ENCODE results near the gene SLC2A6.
A peak's percentile ranks its signal among the peaks of the same experiment; 100 is the strongest.
"Not testable (repeated sequence)": the region's sequence is repeated elsewhere in the genome, so short reads cannot be mapped to it uniquely, and the experiment has no call there.

SLC2A6 gene

DNA sequence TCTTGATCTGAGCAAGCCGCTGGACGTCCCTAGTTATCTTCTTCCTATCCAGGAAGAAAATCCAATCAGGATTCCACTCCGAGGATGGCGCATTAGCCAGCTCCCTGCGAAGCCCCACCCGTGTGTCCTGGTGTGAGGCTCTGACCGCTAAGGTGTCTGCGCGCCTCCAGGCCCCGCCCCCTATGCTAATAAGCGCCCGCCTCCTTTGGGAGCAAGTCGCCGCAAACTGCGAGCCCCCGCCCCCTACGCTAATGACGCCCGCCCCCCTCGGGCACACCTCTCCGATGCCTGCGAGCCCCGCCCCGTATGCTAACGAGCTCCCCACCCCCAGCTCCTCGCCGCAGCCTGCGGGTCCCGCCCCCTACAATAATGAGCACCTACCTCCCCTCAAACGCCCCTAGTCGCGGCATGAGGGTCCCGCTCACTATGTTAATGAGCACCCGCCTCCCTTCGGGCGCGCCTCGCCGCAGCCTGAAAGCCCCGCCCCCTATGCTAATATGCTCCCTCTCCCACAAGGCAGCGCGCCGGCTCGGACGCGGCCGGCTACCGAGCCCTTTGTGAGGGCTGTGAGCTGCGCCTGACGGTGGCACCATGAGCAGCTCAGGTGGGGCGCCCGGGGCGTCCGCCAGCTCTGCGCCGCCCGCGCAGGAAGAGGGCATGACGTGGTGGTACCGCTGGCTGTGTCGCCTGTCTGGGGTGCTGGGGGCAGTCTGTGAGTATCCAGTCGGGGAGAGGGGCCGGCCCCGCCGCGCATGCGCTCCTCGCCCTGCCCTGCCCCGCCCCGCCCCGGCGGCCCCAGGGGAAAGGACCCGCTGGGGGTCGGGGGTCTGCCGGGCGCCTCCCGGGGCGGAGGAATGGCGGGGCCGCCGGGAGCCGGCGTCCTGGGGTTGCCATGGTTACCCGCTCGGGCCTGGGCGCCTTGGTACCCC is 19.2 kb downstream of the SLC2A6 start, which contains the start of gene CACFD1:
Gene CACFD1 (plus strand): TSS at position 503 of the 929 bp plus-strand sequence. CDS start 89 bp downstream, at position 592.
- CTCF ChIA-PET: interaction anchor here (0.7 to 2.1 kb wide), 2 partner anchors 26 to 248 kb away, joined by 4 to 9 read pairs; no protein-coding TSS in a partner anchor
- peak within 1 kb of the TSS; percentile 82 for H3K4me3 Mint-ChIP-seq

DNA sequence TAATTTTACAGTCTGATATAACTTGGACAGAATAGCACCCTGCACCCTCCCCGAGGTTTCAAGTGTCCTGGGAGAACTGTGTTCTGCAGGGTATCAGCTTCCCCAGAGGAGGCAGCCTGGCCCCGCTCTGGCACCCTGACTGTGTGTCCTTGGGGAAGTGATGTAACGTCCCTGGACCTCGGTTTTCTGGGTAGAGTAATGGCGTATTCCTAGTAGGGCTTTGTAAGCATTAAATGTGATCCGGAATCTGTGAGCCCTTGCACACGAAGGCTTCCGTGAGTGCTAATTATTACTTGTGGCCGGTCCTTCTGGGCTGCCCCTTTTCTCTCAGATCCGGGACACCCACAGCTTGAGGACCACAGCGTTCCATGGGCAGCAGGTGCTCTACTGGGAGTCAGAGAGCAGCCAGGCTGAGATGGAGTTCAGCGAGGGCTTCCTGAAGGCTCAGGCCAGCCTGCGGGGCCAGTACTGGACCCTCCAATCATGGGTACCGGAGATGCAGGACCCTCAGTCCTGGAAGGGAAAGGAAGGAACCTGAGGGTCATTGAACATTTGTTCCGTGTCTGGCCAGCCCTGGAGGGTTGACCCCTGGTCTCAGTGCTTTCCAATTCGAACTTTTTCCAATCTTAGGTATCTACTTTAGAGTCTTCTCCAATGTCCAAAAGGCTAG is 20.1 kb downstream of the SLC2A6 start:
- H3K4me3 Mint-ChIP-seq: peak overlapping the region; percentile 82
- no peak for DNase-seq
- H3K27me3 Mint-ChIP-seq: peaks cover 70% of the 10 kb centered on the region
- H3K9me3 Mint-ChIP-seq: no peaks in the 10 kb centered on the region
- peaks cover 10% of the 10 kb centered on the region for H3K4me1 Mint-ChIP-seq
- CTCF ChIA-PET: interaction anchor here (0.6 to 2.1 kb wide), 2 partner anchors 27 to 273 kb away, joined by 4 to 9 read pairs; no protein-coding TSS in a partner anchor
- H3K27ac Mint-ChIP-seq: no peak overlapping the region
- H3K36me3 Mint-ChIP-seq: no peaks in the 10 kb centered on the region

More for the DNA sequence above, 19.2 kb downstream of the SLC2A6 start, which contains the start of gene CACFD1:
- no peaks in the 10 kb centered on the region for H3K9me3 Mint-ChIP-seq
- DNase-seq: peak; percentile 96
- peak within 1 kb of the TSS; percentile 76 for H3K27ac Mint-ChIP-seq
- H3K27me3 Mint-ChIP-seq: peaks cover 69% of the 10 kb centered on the region
- H3K4me1 Mint-ChIP-seq: peaks cover 10% of the 10 kb centered on the region
- H3K36me3 Mint-ChIP-seq: no peaks in the 10 kb centered on the region

DNA sequence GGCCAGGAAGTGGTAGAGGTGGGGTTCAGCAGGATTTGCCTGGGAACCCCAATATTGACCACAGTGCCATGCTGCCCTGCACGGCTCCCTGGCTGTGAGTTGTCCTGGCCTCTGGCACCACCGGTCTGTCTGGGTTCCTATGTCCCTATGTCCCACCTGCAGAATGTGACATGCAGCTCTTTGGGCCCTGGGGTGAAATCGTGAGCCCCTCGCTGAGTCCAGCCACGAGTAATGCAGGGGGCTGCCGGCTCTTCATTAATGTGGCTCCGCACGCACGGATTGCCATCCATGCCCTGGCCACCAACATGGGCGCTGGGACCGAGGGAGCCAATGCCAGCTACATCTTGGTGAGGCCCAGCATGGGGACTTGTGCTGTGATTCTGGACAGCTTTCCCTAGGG is 21.2 kb downstream of the SLC2A6 start:
- H3K27ac Mint-ChIP-seq: no peak overlapping the region
- no peaks in the 10 kb centered on the region for H3K9me3 Mint-ChIP-seq
- CTCF ChIA-PET: interaction anchor here (0.6 kb wide), 1 partner anchor 272 kb away, joined by 4 read pairs; no protein-coding TSS in a partner anchor
- peaks cover 10% of the 10 kb centered on the region for H3K4me1 Mint-ChIP-seq
- no peak overlapping the region for H3K4me3 Mint-ChIP-seq
- peaks cover 64% of the 10 kb centered on the region for H3K27me3 Mint-ChIP-seq
- H3K36me3 Mint-ChIP-seq: no peaks in the 10 kb centered on the region
- DNase-seq: no peak

DNA sequence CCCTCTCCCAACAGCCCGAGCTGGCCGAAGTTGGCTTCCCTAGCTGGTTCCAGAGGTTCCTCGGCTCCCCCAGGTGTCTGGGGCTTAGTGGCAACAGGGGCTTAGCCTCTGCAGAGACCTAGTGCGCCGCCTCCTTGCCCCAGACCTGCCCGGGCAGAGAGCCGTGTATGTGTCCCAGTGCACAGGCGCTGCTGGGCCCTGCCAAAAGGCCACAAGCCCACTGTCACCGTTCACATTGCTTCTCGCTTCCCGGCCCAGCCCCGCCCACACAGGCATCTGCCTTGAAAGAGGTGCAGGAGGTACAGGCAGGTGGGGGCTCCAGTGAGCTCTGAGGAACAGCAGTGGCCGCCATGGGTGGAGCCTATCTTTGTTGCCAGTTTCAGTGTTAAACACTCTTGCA is 21.7 kb downstream of the SLC2A6 start:
- Mint-ChIP-seq H3K9me3 (no peaks in the 10 kb centered on the region), H3K4me1 (peaks cover 10% of the 10 kb centered on the region), H3K36me3 (no peaks in the 10 kb centered on the region), H3K4me3 (no peak overlapping the region), H3K27ac (no peak overlapping the region), H3K27me3 (peaks cover 63% of the 10 kb centered on the region)
- no peak for DNase-seq
- CTCF ChIA-PET: interaction anchor here (1.3 kb wide), 1 partner anchor 15 kb away, joined by 3 read pairs; no protein-coding TSS in a partner anchor

DNA sequence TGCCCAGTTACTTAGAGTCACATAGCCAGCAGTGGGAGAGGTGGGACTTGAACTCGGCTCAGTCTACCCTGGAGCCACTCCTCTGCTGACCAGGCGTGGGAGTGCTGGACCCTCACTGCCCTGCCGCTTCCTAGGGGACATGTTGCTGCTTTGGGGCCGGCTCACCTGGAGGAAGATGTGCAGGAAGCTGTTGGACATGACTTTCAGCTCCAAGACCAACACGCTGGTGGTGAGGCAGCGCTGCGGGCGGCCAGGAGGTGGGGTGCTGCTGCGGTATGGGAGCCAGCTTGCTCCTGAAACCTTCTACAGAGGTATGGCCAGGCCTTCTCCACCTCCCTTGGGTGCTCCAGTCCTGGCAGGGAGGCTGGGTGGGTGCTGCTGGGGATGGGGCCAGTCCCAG is 22.5 kb downstream of the SLC2A6 start:
- DNase-seq: no peak
- Mint-ChIP-seq H3K9me3 (no peaks in the 10 kb centered on the region), H3K27me3 (peaks cover 55% of the 10 kb centered on the region), H3K27ac (no peak overlapping the region), H3K4me3 (no peak overlapping the region), H3K4me1 (peaks cover 10% of the 10 kb centered on the region), H3K36me3 (no peaks in the 10 kb centered on the region)
- CTCF ChIA-PET: interaction anchor here (1.3 to 1.4 kb wide), 2 partner anchors 14 to 29 kb away, joined by 3 read pairs; no protein-coding TSS in a partner anchor

DNA sequence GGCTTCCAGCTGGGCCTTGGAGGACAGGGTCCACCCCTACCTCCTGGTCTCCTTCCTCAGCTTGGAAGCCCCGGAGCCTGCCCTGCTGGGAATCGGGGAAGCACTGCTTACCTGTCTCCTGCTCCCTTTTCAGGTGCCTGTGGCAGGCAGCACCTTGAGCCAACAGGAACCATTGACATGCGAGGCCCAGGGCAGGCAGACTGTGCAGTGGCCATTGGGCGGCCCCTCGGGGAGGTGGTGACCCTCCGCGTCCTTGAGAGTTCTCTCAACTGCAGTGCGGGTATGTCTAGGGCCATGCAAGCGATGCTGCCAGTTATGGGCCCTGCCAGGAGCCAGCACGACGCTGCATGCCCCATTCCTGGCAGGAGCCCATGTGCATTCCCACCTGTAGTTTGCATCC is 23.0 kb downstream of the SLC2A6 start:
- DNase-seq: no peak

DNA sequence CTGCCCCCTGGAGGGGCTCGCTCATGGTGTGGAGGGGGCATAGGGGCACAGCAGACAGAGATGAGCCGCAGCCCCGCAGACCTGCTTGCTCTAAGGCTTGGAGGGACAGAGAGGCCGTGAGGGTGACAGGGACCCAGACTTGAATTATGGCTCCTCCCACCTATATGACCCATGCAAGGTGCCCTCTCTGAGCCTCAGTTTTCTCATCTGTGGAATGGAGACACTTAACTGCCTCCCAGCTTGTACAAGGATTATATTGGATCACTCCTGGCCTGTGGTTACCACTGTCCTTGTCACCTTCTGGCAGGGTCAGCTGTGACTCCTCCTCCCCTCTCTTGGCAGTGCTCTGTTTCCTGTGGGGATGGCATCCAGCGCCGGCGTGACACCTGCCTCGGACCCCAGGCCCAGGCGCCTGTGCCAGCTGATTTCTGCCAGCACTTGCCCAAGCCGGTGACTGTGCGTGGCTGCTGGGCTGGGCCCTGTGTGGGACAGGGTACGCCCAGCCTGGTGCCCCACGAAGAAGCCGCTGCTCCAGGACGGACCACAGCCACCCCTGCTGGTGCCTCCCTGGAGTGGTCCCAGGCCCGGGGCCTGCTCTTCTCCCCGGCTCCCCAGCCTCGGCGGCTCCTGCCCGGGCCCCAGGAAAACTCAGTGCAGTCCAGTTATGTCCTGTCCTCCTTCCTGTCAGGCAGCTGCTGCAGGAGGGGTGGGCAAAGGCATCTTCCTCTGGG is 23.8 kb downstream of the SLC2A6 start:
- CTCF ChIA-PET: interaction anchor here (1.4 kb wide), 1 partner anchor 30 kb away, joined by 3 read pairs; no protein-coding TSS in a partner anchor
- H3K9me3 Mint-ChIP-seq: no peaks in the 10 kb centered on the region
- no peak overlapping the region for H3K27ac Mint-ChIP-seq
- H3K27me3 Mint-ChIP-seq: peaks cover 44% of the 10 kb centered on the region
- H3K4me1 Mint-ChIP-seq: peaks cover 6% of the 10 kb centered on the region
- H3K4me3 Mint-ChIP-seq: no peak overlapping the region
- no peak for DNase-seq
- no peaks in the 10 kb centered on the region for H3K36me3 Mint-ChIP-seq

More for the DNA sequence above, 23.0 kb downstream of the SLC2A6 start:
- CTCF ChIA-PET: interaction anchor here (1.3 to 1.4 kb wide), 2 partner anchors 14 to 29 kb away, joined by 3 read pairs; no protein-coding TSS in a partner anchor
- H3K27me3 Mint-ChIP-seq: peaks cover 50% of the 10 kb centered on the region
- no peaks in the 10 kb centered on the region for H3K36me3 Mint-ChIP-seq
- H3K4me1 Mint-ChIP-seq: peaks cover 10% of the 10 kb centered on the region
- H3K4me3 Mint-ChIP-seq: no peak overlapping the region
- no peak overlapping the region for H3K27ac Mint-ChIP-seq
- no peaks in the 10 kb centered on the region for H3K9me3 Mint-ChIP-seq

DNA sequence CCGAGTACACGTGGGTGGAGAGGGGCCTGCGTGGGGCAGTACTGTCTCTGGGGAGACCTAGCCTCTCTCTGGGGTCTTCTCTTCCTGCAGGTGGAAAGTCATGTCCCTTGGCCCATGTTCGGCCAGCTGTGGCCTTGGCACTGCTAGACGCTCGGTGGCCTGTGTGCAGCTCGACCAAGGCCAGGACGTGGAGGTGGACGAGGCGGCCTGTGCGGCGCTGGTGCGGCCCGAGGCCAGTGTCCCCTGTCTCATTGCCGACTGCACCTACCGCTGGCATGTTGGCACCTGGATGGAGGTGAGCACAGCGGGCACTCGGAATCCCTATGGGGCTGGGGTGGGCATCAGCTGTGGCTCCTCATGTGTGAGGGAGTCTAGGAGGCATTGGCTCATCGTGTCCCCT is 24.6 kb downstream of the SLC2A6 start:
- no peaks in the 10 kb centered on the region for H3K9me3 Mint-ChIP-seq
- H3K27ac Mint-ChIP-seq: no peak overlapping the region
- H3K4me3 Mint-ChIP-seq: no peak overlapping the region
- H3K27me3 Mint-ChIP-seq: peaks cover 36% of the 10 kb centered on the region
- no peaks in the 10 kb centered on the region for H3K36me3 Mint-ChIP-seq
- DNase-seq: no peak
- CTCF ChIA-PET: no interaction called here
- peaks cover 2% of the 10 kb centered on the region for H3K4me1 Mint-ChIP-seq

DNA sequence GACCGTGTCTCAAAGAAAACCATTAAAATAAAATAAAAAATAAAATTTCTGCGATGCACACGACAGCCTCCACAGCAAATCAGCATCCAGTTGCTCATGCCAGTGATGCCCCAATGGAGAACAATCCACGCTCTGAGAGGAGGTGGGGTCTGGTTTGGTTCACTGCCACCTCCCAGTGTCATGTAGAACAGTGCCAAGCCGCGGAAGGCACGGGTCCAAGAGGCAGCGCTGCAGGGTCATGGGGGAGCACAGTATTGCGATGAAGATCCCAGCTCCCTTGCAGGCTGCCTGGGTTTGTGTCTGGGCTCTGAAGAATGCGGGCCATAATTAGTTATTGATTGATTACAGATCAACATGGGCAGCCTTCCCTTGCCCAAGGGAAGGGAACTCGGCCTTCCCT is 25.2 kb downstream of the SLC2A6 start:
- DNase-seq: no peak
- peaks cover 29% of the 10 kb centered on the region for H3K27me3 Mint-ChIP-seq
- CTCF ChIA-PET: interaction anchor here (1.7 kb wide), 1 partner anchor 32 kb away, joined by 3 read pairs; no protein-coding TSS in a partner anchor
- no peaks in the 10 kb centered on the region for H3K36me3 Mint-ChIP-seq
- H3K4me1 Mint-ChIP-seq: no peaks in the 10 kb centered on the region
- H3K9me3 Mint-ChIP-seq: no peaks in the 10 kb centered on the region
- no peak overlapping the region for H3K4me3 Mint-ChIP-seq
- H3K27ac Mint-ChIP-seq: no peak overlapping the region

DNA sequence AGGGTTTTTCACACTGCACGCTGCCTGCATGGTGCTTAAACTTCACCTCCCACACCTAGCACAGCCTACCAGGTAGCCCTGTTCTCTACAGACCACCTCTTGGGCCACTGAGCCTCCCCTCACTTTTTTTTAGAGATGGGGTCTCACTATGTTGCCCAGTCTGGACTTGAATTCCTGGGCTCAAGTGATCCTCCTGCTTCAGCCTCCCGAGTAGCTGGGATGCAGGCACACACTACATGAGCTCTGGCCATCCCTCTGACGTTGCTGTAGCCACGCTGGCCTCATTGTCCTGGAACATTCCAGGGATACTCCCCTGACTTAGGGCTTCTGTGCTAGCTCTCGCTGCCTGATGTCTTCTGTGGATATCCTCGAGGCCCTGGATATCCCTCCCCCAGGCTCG is 26.3 kb downstream of the SLC2A6 start:
- no peak overlapping the region for H3K27ac Mint-ChIP-seq
- peaks cover 19% of the 10 kb centered on the region for H3K27me3 Mint-ChIP-seq
- CTCF ChIA-PET: interaction anchor here (1.7 kb wide), 1 partner anchor 33 kb away, joined by 3 read pairs; no protein-coding TSS in a partner anchor
- H3K4me1 Mint-ChIP-seq: no peaks in the 10 kb centered on the region
- no peaks in the 10 kb centered on the region for H3K9me3 Mint-ChIP-seq
- DNase-seq: no peak
- H3K4me3 Mint-ChIP-seq: no peak overlapping the region
- no peaks in the 10 kb centered on the region for H3K36me3 Mint-ChIP-seq

DNA sequence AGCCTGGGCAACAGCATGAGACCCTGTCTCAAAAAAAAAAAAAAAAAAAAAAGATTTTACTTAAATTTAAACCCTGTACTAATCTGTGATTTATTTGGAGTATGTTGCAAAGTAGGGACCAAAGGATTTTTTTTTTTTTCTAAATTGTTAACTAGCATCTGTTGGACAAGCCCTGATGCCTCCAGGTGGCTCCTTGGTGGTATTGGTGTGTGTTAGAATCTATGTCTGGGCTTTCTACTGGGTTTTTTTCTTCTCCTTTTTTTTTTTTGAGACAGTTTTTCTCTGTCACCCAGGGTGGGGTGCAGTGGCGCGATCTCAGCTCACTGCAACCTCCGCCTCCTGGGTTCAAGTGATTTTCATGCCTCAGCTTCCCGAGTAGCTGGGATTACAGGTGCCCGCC is 27.0 kb downstream of the SLC2A6 start:
- H3K4me3 Mint-ChIP-seq, H3K9me3 Mint-ChIP-seq, H3K27ac Mint-ChIP-seq, DNase-seq, H3K36me3 Mint-ChIP-seq, H3K4me1 Mint-ChIP-seq: not testable (repeated sequence)
- CTCF ChIA-PET: interaction anchor here (1.7 kb wide), 1 partner anchor 33 kb away, joined by 3 read pairs; no protein-coding TSS in a partner anchor
- peaks cover 23% of the 10 kb centered on the region for H3K27me3 Mint-ChIP-seq

DNA sequence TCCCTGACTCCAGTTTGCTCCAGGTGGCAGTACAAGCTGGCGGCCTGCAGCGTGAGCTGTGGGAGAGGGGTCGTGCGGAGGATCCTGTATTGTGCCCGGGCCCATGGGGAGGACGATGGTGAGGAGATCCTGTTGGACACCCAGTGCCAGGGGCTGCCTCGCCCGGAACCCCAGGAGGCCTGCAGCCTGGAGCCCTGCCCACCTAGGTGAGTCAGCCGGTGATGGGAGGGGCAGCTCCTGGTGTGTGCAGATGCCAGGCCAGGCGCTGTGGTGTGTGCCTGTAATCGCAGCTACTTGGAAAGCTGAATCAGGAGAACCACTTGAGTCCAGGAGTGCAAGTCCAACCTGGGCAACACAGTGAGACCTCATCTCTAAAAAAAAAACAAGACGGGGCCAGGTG is 29.1 kb downstream of the SLC2A6 start:
- CTCF ChIA-PET: no interaction called here
- no peaks in the 10 kb centered on the region for H3K4me1 Mint-ChIP-seq

DNA sequence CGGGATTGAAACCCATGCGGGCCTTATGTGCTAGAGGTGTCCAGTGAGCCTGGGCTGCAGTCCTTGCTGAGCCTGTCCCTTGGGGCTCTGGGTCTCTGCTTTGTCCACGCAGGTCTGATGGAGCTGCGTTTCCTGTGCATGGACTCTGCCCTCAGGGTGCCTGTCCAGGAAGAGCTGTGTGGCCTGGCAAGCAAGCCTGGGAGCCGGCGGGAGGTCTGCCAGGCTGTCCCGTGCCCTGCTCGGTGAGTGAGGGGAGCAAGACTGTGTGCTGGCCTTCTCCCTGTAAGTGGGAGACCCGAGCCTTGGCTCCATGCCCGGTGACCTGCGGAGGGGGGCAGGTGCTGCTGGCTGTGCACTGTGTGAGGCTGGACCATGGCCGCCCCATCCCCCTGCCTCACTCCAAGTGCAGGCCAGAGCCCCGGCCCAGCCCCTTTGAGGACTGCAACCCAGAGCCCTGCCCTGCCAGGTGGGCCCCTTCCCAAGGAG is 30.4 kb downstream of the SLC2A6 start:
- DNase-seq: no peak
- H3K27me3 Mint-ChIP-seq: peaks cover 12% of the 10 kb centered on the region
- no peaks in the 10 kb centered on the region for H3K4me1 Mint-ChIP-seq
- H3K4me3 Mint-ChIP-seq: no peak overlapping the region
- no peaks in the 10 kb centered on the region for H3K36me3 Mint-ChIP-seq
- H3K9me3 Mint-ChIP-seq: no peaks in the 10 kb centered on the region
- H3K27ac Mint-ChIP-seq: no peak overlapping the region
- CTCF ChIA-PET: interaction anchor here (1.1 kb wide), 1 partner anchor 38 kb away, joined by 4 read pairs; no protein-coding TSS in a partner anchor

More for the DNA sequence above, 29.1 kb downstream of the SLC2A6 start:
- Mint-ChIP-seq H3K9me3 (no peaks in the 10 kb centered on the region), H3K27ac (no peak overlapping the region), H3K36me3 (no peaks in the 10 kb centered on the region), H3K4me3 (no peak overlapping the region), H3K27me3 (peaks cover 19% of the 10 kb centered on the region)
- DNase-seq: no peak
